Myocyte (in vitro differentiated cells): ENCODE data around the gene EVC. TPM values are rescaled to one million over a fixed set of nuclear protein-coding genes. Genes with fewer than 3 reads are reported as not detected.

ENCODE experiments used
- DNase-seq: peaks from one replicate; pipeline ENCODE4 v3.0.0-alpha.2; 2012; ENCODE audit warnings: low read depth
- polyA plus RNA-seq: library from polyadenylated mRNA; unstranded; fragments of >200 nt; gene quantifications from one replicate; pipeline ENCODE4 v1.2.1, GENCODE V29; 2012; ENCODE audit warnings: missing spikeins
- total RNA-seq: library from RNA; depleted of rRNA; stranded (reverse); fragments of >200 nt; gene quantifications from 2 replicates; pipeline ENCODE4 v1.2.3, GENCODE V29; 2014

The EVC gene
- 74.5 and 82.9 TPM in 2 replicates for total RNA-seq
- 40.7 TPM for polyA plus RNA-seq

DNA sequence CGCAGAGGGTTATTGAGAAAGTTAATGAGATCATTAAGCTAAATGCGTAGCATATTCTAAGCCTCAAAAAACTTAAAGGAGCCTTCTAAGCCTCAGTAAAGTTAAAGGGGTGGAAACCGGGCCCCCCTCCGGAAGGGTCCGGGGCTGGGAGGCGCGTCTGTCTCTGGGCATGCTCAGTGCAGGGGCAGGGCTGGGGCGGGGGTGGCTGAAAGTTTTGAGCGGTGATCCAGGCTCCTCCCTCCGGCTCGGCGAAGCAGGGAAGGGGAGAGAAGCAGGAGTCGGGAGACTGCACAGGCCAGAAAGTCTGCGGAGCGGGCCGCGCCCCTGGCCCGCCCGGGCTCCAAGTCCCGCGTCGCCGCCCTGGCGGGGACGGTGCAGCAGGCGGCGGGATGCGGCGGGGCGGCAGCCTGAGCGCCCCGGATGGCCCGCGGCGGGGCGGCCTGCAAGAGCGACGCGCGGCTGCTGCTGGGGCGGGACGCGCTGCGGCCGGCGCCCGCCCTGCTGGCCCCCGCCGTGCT lies at the start of gene EVC:
TSS of gene EVC (plus strand) at position 241 of the 518 bp plus-strand sequence. CDS start at position 421, 180 bp downstream.
- DNase-seq: peak; percentile 92

GRCh38 chr4:5661237-5661636 lies 49.8 kb upstream of the EVC start:
- no peak for DNase-seq

GRCh38 chr4:5662555-5662954 lies 48.4 kb upstream of the EVC start:
- no peak for DNase-seq

- DNase-seq: no peak
Observed at GRCh38 chr4:5664778-5665177, 46.2 kb upstream of the EVC start.

GRCh38 chr4:5666741-5667140 lies 44.3 kb upstream of the EVC start:
- no peak for DNase-seq

DNA sequence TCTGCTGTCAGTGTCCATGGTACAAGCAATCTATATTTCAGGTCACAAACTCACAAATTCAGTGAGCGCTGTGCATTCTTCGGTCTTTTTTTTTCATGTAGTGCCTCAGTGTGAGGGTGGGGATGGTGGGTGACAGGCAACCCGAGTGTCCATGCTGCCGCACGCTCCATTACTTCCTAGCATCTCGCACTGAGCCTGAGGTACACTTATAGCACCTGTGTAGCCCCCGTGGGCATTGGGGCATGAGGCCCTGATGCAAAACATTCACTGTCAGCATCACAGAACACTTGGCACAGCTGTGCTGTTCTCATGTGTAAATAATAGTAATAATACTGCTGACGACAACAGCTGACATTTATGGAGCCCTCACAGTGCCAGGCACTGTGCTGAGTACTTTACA lies 34.2 kb upstream of the EVC start:
- no peak for DNase-seq

DNA sequence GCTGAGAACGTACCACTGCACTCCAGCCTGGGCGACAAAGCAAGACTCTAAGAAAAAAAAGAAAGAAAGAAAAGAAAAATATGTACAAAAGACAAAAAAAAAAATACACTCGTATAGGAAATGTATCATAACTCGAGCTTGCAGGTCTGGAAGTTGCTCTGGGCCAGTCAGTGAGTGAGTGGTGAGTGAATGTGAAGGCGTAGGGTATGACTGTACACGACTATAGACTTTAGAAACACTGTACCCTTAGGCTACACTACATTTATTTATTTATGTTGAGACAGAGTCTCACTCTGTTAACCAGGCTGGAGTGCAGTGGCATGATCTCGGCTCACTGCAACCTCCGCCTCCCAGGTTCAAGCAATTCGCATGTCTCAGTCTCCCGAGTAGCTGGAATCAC lies 32.0 kb upstream of the EVC start:
- DNase-seq: no peak

DNA sequence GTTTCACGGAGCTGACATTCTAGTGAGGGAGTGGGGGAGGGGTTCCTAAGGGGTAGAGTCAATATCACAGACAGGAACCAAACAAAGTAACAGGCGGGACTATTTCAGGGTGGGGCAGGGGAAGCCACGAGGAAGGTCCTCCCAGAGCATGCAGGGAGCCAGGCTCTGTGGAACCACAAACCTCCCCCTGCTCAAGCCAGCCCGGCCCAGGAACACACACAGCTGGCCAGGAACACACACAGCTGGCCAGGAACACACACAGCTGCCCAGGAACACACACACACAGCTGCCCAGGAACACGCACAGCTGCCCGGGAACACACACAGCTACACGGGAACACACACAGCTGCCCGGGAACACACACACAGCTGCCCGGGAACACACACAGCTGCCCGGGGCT lies 27.4 kb upstream of the EVC start:
- DNase-seq: peak; percentile 75

DNA sequence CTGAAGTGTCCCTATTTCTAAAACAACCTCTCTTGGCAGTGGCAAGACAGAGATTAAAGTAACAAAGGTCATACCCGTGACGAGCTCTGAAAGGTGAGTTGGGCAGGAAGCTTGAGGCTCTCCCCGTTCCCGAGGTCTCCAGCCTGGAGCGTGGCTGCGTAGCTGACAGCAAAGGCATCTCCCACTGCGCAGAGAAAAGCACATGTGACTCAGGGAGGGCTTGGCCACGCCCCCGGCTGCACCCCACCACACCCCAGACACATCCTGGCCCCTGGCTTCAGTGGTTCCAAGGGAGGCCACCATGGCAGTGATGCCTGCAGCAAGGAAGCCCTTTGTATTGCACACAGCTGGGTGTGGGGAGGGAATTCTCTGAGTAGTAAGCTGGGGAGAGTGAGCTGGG lies 25.7 kb upstream of the EVC start:
- DNase-seq: no peak

DNA sequence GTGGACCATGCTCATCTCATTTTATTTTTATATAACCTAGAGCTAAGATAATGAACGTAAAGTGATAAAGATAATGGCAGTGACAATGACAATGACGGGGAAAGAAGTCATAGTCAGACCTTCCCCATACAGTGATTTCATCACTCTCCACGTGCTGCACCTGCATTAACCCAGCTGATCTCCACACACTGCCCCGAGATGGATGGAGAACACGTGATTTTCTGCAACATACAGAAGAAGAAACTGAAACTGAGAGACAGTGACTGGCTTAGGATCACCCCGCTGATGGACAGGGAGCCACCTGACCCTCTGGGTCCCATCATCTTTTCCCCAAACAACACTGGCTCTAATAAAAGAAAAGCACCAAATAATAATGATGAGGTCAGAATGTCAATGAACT lies 24.7 kb upstream of the EVC start:
- no peak for DNase-seq

DNA sequence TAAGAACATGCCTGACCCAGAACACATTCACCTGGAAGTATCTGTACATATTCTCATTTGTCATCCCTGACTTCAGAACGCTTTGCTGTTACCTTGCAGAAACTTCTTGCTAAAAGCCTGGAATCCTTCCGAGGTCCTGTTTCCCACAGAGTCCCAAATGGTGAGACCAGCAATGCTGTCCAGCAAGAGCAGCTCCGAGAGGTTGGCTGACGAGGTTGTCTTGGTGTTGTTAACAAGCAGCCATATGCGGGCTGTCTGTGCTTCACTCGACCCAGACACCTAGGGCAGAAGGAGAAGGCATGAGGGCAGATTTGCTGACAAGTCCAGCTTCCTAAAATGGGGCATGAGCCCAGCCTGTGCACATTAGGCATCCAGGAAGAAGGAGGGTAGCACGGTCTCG lies 21.9 kb upstream of the EVC start:
- no peak for DNase-seq

GRCh38 chr4:5691491-5692132 lies 19.4 kb upstream of the EVC start:
- DNase-seq: peak; percentile 42

DNA sequence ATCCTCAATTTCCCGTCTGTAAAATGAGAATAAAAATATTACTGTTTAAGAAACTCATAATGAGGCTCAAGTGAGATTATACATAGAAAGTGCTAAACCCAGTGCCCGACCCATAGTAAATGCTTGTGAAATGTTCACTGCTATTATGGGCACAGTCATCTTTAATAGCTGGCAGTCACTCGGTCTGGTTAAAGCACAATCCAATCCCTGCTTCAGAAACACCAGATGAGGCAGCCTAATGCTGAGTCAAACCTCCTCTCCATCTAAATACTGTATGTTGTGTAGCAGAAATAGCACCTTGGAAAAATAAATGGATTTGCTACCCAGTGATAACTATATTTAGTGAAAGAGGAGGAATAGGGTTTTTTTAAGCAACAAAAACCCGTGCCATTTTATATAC lies 17.1 kb upstream of the EVC start:
- DNase-seq: no peak

DNA sequence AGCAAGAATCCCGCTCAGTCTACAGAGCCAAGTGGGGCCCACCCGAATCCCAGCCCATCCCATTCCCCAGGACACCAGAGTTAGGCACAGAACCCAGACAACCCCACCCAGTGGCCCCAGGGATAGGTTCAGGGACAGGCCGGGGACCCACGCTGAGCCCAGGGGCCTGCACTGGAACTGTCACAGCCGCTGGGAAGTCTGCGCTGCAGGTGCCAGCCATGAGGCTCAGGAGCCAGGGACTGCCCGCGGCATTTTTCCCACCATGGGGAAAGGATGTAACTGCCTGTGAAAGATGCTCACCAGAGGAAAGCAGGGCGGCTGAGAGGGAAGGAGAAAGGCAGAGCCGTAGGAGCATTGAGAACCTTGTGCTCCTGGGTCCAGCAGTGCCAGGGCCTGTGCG lies 14.7 kb upstream of the EVC start:
- DNase-seq: no peak

DNA sequence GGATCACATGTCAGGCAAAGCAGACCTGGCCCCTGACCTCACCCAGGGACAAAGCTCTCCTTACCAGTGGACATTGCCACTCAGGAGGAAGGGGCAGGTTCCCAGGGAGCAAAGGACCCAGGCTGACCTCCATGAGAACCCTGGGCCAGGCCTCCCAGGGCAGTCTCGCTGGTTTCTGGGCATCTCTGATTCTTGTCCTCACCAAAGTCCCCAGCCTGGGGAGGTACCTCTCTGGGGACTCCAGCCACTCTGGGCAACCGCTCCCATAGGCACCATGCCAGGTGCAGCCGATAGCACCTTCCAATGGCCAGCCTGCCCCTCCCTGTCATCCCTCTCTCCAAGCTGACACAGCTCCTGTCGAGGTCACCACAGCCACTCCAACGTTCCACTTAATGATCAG lies 10.5 kb upstream of the EVC start:
- DNase-seq: no peak

GRCh38 chr4:5701971-5702370 lies 9.0 kb upstream of the EVC start:
- DNase-seq: no peak

GRCh38 chr4:5703831-5704230 lies 7.2 kb upstream of the EVC start:
- no peak for DNase-seq

DNA sequence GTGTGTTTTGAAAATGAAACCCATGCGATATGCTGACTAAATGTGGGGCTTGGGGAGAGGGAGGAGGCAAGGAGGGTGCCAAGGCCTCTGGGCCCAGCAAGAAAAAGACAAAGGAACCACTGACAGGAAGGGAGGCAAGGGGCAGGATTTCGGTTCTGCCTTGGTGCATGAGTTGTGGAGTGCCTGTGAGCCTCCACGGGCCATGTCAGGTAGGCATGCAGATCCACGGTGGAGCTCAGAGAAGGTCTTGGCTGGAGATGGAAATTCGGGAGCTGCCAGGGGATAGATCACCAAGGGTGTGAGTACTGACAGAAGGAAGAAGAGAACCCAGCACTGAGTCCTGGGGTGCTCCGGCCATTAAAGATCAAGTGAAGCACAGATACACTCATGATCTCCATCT lies 6.7 kb upstream of the EVC start:
- no peak for DNase-seq

GRCh38 chr4:5705647-5706320 lies 5.2 kb upstream of the EVC start:
- DNase-seq: no peak

GRCh38 chr4:5706486-5707290 lies 4.3 kb upstream of the EVC start:
- peak; percentile 55 for DNase-seq

- no peak for DNase-seq
Observed at GRCh38 chr4:5707366-5707765, 3.6 kb upstream of the EVC start.

DNA sequence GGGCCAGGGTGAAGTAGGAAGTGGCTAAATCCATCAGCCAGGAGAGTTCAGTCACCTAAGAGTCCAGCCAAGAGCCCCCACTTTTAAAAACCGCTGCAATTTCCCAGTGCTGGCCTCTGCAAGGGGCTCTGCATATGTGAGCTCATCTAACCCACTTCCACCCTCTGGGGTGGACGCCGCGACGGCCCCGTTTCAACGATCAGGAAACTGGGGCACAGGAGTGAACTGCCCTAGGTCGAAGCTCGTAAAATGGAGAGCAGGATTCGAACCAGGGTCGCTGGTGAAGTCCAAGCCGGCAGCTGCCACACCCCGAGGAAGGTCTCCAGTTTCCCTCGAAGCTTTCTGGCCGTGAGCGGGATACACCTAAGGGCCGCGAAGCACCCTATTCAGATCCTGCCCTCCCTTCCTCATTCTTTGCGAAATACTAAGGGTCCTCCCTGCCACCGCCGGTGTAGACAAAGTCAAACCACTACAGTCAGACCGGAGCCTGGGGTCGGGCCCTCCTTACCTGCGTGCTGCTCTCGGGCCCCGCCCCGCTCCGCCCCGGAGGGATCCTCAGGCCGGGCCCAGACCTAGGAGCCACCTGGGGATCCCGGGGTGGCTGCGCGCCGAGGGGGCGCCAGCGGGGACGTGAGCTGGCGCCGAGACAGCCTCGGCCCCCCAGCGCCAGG lies 3.1 kb upstream of the EVC start:
- peak; percentile 28 for DNase-seq
